OCI-M2 (cell line): ENCODE data around the gene KRIT1.
A peak's percentile ranks its signal among the peaks of the same experiment; 100 is the strongest.
"Not testable (repeated sequence)": the region's sequence is repeated elsewhere in the genome, so short reads cannot be mapped to it uniquely, and the experiment has no call there.

Source experiments
- DNase-seq: peaks from one replicate; lab custom pipeline; 2025; ENCODE audit not compliant: unreplicated experiment; lab: John Stamatoyannopoulos, UW

The KRIT1 gene

GRCh38 chr7:92245487-92246359, at the start of gene KRIT1, which contains the start of gene ANKIB1:
Gene KRIT1 (minus strand): TSS chr7:92245914. CDS start chr7:92242135, 3,779 bp downstream.
Gene ANKIB1 (plus strand): TSS chr7:92245974. CDS start chr7:92294979, 49,005 bp downstream.
- peak; percentile 32 for DNase-seq

- DNase-seq, result no peak
These were observed 49.7 kb upstream of the KRIT1 start for GRCh38 chr7:92295391-92295790.

DNA sequence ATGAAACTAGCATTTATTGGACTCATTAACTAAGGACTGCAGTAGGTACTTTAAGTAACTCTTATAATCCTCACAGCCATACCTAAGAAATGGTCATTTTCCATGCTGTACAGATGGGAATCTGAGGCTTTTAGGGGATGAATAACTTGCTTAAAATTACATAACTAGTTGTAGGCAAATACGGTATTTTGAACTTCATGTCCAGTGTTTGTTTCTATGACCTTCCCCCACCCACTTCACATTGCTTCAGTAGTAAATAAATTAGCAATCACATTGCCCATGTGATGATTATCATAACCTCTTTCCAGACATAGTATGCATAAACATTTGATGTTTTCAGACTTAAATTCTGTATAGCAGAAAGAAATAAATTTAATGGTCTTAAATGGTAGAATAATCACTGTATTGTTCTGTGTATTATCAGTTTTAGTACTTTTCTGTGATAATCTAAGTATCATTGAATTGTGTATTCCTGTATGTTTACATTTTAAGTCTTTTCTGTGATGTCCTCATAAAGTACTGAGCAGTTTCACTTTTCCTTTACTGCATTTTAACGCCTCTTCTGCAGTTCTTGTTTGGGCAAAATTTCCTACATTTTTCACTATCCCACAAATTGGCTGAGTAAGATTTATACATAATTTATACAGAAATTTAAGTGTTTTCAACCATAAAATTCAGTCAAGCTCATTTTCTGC, 48.3 kb upstream of the KRIT1 start:
- DNase-seq, result no peak

DNA sequence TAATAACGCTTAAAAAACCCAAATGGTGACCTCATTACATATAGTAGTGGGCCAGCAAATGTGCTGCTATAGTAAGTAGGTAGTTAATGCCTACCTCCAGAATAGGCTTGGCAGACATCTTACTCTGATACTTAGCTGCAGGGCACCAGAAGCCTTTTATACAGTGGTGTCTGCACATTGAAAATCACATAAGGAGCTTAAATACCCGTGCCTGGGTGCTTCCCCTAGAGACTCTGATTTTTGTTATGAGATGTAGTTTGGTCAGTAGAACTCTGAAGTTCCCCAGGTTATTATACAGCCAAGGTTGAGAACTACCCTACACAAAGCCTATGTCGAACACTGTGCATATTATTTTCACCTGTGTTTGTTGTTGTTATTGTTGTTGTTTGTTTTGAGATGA, 47.3 kb upstream of the KRIT1 start:
- DNase-seq, result no peak

- no peak for DNase-seq
These were observed 43.6 kb upstream of the KRIT1 start for GRCh38 chr7:92289321-92289720.

GRCh38 chr7:92282930-92283329, 37.2 kb upstream of the KRIT1 start:
- DNase-seq, result no peak

DNA sequence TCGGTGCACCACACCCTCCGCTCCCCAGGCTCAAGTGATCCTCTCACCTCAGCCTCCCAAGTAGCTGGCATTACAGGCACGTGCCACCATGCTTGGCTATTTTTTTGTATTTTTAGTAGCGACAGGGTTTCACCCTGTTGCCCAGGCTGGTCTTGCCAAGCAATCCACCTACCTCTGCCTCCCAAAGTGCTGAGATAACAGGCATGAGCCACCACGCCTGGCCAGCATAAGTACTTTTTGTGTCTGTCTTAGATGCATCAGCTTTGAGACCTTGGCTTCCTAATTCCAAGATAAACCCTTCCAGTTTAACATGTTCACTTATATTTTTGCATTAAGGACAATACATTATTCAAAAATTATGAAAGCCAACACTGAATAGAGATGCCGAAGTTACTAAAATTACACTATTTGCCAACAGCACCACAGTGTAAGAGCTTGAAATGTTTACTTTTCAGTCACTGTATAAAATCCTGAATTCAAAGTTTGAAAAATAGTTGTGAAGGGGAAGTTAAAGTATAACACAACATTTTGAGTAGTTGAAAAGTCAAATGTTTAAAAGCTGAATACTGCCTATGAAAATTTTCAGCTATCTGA, 36.6 kb upstream of the KRIT1 start:
- DNase-seq, result no peak

DNA sequence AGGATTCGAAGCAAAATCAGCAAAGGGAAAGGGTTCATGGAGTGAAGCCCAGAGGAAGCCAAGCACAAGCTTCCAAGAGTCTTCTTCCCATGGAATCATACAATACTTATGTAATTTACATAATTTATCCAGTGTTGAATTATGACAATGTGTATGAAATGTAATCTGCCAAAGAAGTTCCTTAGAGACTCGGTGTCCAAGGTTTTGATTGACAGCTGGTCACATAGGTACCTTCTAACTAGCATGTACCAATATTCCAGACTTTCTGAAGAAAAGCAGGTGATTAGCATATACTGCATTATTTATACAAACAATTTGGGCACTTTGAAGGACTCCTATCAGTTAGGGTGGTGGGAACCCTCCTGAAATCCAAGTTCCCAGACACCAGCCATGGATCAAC, 35.3 kb upstream of the KRIT1 start:
- no peak for DNase-seq

GRCh38 chr7:92279396-92280031, 33.8 kb upstream of the KRIT1 start:
- DNase-seq, result no peak

GRCh38 chr7:92276460-92276864, 30.7 kb upstream of the KRIT1 start:
- DNase-seq, result no peak

GRCh38 chr7:92275327-92275726, 29.6 kb upstream of the KRIT1 start:
- no peak for DNase-seq

DNA sequence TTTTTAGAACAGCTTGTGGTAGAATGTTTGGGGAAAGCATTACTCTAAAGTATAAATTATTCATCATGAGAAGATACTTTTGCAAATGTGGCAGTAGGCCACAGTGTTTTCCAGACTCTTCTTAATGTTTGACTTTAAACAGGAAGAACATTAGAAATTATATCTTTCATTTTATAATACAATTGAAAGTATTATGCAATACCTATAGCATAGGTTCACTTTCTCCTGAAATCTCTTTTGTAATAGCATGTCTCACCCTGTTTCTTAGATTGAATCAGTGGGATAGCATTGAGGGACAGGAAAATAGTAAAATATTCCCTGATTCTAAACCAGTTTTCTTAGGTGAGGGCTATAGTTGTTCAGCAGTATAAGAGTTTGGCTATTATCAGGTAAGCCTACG, 23.2 kb upstream of the KRIT1 start:
- no peak for DNase-seq

- no peak for DNase-seq
These were observed 20.9 kb upstream of the KRIT1 start for GRCh38 chr7:92266415-92267241.

DNA sequence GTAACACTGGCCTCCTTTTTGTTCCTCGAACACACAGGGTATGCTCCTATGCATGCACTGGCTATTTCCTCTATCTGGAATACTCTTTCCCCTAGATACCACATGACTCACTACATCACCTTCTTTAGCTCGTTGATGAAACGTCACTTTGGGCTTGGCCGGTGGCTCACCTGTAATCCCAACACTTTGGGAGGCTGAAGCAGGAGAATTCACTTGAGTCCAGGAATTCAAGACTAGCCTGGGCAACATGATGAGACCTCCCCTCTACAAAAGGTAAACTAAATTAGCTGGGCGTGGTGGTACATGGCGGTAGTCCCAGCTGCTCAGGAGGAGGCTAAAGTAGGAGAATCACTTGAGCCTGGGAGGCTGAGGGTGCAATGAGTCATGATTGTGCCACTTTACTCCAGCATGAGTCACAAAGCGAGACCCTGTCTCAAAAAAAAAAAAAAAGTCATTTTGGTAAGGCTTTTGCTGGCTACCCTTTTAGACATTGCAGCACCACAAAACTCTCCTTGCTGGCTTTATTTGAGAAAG, 14.6 kb upstream of the KRIT1 start:
- DNase-seq, result no peak

DNA sequence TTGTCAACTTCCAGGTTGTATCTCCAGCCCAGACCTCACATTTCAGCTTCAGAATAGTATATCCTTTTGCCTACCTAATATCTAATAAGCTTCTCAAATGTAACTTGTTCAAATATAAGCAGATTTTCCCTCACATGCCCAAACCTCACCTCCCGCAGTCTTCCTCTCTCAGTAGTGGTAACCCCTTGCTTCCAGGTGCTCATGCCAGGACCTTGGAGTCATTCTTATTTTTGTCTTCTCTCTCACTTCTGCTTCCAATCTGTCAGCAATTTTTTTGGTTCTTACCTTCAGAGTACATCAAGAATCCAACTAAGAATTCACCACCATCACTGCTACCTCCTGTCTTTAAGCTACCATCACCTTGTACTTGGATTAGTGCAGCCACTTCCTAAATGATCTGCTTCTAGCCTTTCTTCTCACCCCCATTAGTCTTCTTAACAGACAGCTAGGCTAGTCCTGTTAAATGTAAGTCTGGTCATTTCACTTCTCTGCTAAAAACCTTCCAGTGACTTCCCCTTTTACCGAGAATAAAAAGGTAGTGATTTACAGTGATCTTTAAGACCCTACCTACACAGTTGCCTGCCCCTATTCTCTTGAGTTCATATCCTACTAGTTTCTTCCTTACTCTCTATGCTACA, 14.0 kb upstream of the KRIT1 start:
- DNase-seq, result no peak

GRCh38 chr7:92259062-92259461, 13.3 kb upstream of the KRIT1 start:
- DNase-seq, result no peak

- no peak for DNase-seq
These were observed 9.6 kb upstream of the KRIT1 start for GRCh38 chr7:92255308-92255707.

- DNase-seq, result not testable (repeated sequence)
These were observed 9.1 kb upstream of the KRIT1 start for GRCh38 chr7:92254800-92255199.

GRCh38 chr7:92253251-92253650, 7.5 kb upstream of the KRIT1 start:
- no peak for DNase-seq

GRCh38 chr7:92251181-92251580, 5.5 kb upstream of the KRIT1 start:
- no peak for DNase-seq
